HUES64 (cell line): ENCODE measurements around the gene GPC6.

Experiments
- H3K27ac ChIP-seq: 2 replicates; pipeline ENCODE4 v1.7.0; 2013; ENCODE audit warnings: low read depth, low read length, inconsistent platforms
- H3K27me3 ChIP-seq: 2 replicates; pipeline ENCODE4 v1.6.1; 2013; ENCODE audit warnings: mild to moderate bottlenecking, low read length; ENCODE audit not compliant: insufficient read depth
- H3K36me3 ChIP-seq: 2 replicates; pipeline ENCODE4 v1.6.1; 2013; ENCODE audit warnings: mild to moderate bottlenecking, low read length; ENCODE audit not compliant: insufficient read depth
- H3K4me1 ChIP-seq: 2 replicates; pipeline ENCODE4 v1.6.1; 2013; ENCODE audit warnings: mild to moderate bottlenecking, low read length, moderate library complexity; ENCODE audit not compliant: insufficient read depth
- H3K4me3 ChIP-seq: 2 replicates; pipeline ENCODE4 v1.5.1; 2013; ENCODE audit warnings: mild to moderate bottlenecking, low read length, moderate library complexity
- H3K9ac ChIP-seq: 2 replicates; pipeline ENCODE4 v1.6.1; 2013; ENCODE audit warnings: mild to moderate bottlenecking, low read depth, low read length
- H3K9me3 ChIP-seq: 2 replicates; pipeline ENCODE4 v1.6.1; 2013; ENCODE audit warnings: low read depth, low read length; ENCODE audit not compliant: insufficient read depth
- WGBS: fragments of 150-250, 120-280 bp; methylation state at CpG from one replicate; pipeline ENCODE4 v1.1.7; 2013; ENCODE audit warnings: missing lambda C conversion rate; 5-methylcytosine and 5-hydroxymethylcytosine counted together

GPC6 gene

DNA sequence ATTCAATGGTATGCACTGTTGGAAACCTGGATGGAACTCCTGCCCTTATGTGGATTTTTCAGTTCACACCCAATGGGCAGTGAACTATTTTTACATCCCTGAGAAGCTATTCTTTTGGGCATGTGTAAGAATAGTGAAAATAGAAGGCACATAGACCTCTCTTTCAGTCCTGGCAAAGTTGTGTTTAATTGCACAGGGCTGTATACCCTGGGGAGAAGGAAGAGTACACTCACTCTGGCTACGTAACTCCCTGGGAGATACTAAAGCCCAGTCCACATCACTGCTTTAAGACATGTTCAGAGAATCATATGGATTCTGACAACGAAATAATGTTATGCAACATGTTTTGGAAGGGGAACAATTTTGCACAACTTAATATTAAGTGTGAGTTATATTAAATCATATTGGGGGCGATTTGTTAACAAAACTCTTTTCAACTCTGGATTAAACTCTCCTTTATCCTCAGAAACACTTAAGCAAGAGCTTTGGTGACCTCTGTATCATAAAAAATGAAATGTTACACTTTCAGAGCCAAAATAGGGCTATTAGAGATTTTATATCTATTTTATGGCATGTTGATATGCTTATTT, 1086.8 kb downstream of the GPC6 start:
- Histone ChIP-seq H3K27ac (no peak overlapping the region; the same call in 1 of the 2 replicates), H3K36me3 (no peaks in the 10 kb centered on the region), H3K9ac (no peak overlapping the region), H3K4me3 (no peak overlapping the region), H3K4me1 (peaks cover 27% of the 10 kb centered on the region), H3K9me3 (no peaks in the 10 kb centered on the region), H3K27me3 (no peaks in the 10 kb centered on the region)
- 100% methylated on average over 2 of the region's 3 CpGs for WGBS

DNA sequence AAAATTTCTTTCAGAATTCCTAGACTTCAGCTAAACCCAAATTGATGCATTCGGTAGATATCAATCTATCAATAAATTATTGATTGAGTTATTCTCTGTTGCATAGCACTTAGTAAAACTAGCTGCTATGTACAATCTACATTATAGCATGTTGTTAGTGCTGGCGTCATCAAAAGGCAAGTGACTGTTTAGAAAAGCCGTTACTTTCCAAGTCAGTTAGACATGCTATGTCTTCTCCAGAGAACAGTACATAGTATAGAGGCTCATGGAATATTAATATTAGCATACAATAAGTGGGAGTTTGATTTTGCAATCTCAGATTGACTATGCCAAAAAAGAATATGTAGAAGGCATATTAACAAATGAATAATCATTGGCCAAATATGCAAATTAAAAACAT, 1087.3 kb downstream of the GPC6 start:
- H3K4me1 ChIP-seq: peaks cover 27% of the 10 kb centered on the region
- no peaks in the 10 kb centered on the region for H3K36me3 ChIP-seq
- no peaks in the 10 kb centered on the region for H3K27me3 ChIP-seq
- H3K9ac ChIP-seq: no peak overlapping the region
- H3K27ac ChIP-seq: no peak overlapping the region
- WGBS: 97% methylated on average over 2 of the region's 3 CpGs
- no peaks in the 10 kb centered on the region for H3K9me3 ChIP-seq
- H3K4me3 ChIP-seq: no peak overlapping the region

DNA sequence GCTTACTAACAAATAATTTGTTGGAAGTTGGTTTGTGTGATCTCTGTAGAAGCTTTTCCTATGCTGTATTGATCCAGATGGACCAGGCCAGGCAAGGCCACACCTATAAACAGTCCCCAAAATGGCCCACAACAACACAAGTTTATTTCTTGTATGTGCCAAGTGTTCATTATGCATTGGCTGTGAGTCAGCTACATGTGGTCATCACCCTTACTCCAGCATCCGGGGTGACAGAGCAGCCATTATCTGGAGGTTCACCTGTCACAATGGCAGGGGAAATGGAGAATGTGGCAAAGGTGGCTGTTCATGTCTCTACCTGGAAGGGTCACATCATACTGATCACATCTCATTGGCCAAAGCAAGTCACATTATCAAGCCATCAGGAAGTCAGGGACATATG, 1088.6 kb downstream of the GPC6 start:
- H3K36me3 ChIP-seq: no peaks in the 10 kb centered on the region
- no peaks in the 10 kb centered on the region for H3K9me3 ChIP-seq
- H3K27me3 ChIP-seq: no peaks in the 10 kb centered on the region
- no peak overlapping the region for H3K27ac ChIP-seq
- H3K4me3 ChIP-seq: no peak overlapping the region
- peaks cover 27% of the 10 kb centered on the region for H3K4me1 ChIP-seq
- H3K9ac ChIP-seq: no peak overlapping the region
- 95% methylated on average over 1 of the region's 1 CpG for WGBS

DNA sequence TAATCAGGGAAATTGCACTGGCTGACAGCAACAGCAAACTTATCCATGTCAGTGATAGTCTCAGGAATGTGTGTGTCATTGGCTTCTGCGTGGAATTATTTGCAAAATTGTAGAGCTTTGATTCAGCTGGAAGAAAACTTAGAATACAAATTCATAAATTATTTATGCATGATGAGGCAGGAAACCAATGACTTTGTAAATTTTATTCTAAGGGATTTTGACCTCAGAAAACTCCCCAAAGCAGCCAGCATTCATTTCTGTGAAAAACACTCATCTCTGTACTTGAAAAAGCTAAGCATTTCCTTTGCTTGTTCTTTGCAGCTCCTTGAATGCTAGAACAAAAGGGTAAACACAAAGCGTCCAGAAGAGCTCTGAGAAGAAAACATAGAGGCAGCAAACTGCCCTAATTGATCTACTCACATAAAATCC, 1090.5 kb downstream of the GPC6 start:
- Histone ChIP-seq H3K27ac (no peak overlapping the region), H3K9ac (no peak overlapping the region), H3K27me3 (no peaks in the 10 kb centered on the region), H3K4me3 (no peak overlapping the region), H3K9me3 (no peaks in the 10 kb centered on the region), H3K4me1 (peaks cover 23% of the 10 kb centered on the region), H3K36me3 (no peaks in the 10 kb centered on the region)
- 56% methylated on average over 2 of the region's 2 CpGs for WGBS

DNA sequence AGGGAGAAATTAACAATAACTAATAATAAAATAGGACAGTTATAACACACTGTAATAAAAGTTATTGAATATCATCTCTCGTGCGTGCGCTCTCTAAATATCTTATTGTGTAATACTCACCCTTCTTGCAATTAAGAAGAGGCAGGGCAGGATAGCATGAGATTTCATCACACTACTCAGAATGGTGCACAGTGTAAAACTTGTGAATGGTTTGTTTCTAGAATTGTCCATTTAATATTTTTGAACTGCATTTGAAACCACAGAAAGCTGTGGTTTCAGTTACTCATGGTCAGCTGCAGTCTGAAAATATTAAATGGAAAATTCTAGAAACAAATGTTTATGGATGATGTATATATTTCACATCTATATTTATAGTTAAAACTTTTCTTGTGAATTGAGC, 1091.8 kb downstream of the GPC6 start:
- Histone ChIP-seq H3K27ac (no peak overlapping the region), H3K36me3 (no peaks in the 10 kb centered on the region), H3K9me3 (no peaks in the 10 kb centered on the region), H3K9ac (no peak overlapping the region), H3K4me1 (peaks cover 10% of the 10 kb centered on the region), H3K4me3 (no peak overlapping the region), H3K27me3 (no peaks in the 10 kb centered on the region)
- WGBS: 100% methylated on average over 3 of the region's 3 CpGs

DNA sequence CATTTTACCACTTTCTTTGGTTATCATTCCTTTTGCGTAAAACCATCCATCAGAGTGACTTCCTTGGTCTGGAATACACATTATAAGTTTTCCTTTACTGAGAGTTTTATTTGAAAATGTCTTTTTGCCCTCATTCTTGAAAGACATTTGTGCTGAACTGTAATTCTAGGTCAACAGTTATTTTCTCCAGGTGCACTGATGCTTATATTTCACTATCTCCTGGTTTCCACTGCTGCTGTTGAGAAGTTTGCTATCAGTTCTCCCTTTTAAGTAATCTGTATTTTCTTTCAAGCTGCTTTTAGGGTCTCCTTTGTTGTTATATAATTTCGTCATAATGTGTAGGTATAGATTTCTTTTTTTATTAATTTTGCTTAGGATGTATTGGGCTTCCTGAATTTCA, 1092.9 kb downstream of the GPC6 start:
- H3K9me3 ChIP-seq: no peaks in the 10 kb centered on the region
- H3K27ac ChIP-seq: no peak overlapping the region
- H3K4me3 ChIP-seq: no peak overlapping the region
- peaks cover 9% of the 10 kb centered on the region for H3K4me1 ChIP-seq
- no peak overlapping the region for H3K9ac ChIP-seq
- no peaks in the 10 kb centered on the region for H3K27me3 ChIP-seq
- H3K36me3 ChIP-seq: no peaks in the 10 kb centered on the region
- no CpG with 5 or more reads among the region's 2 CpGs for WGBS

DNA sequence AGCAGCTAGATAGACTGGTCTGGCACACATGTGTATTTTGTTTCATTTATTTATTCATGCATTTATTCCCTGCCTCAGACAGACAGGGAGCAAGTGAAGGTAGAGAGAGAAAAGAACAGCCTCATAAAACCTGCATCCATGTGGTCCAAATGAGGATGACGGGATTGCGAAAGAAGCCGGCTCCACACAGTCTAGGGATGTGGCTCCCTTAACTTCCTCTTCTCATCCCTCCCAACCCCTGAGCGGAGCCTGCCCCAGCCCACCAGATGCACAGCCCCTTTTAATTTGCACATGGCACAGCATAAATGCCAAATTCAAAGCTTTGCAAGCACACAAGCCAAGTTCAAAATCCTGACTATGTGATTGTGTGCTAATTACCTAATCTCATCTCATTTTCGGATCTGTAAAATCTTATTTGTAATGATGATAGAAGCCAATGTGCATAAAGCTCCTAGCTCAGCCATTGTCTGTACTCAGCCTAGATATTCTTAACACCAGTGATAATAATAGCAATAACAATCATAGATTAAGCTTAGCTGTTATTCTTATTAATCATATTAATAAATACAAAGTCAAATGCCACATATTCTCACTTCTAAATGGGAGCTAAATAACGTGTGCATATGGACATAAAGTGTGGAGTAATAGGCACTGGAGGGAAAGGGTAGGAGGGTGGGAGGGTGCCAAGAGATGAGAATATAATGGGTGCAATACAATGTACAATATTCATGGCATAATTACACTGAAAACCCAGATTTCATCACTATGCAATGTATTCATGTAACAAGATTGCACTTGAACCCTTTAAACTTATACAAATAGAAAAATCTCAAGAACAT, 1096.5 kb downstream of the GPC6 start:
- Histone ChIP-seq H3K4me1 (peaks cover 13% of the 10 kb centered on the region; the same call in 1 of the 2 replicates), H3K9me3 (no peaks in the 10 kb centered on the region), H3K4me3 (no peak overlapping the region), H3K27ac (no peak overlapping the region), H3K27me3 (no peaks in the 10 kb centered on the region), H3K9ac (no peak overlapping the region), H3K36me3 (no peaks in the 10 kb centered on the region)
- 92% methylated on average over 5 of the region's 6 CpGs for whole genome bisulfite sequencing

DNA sequence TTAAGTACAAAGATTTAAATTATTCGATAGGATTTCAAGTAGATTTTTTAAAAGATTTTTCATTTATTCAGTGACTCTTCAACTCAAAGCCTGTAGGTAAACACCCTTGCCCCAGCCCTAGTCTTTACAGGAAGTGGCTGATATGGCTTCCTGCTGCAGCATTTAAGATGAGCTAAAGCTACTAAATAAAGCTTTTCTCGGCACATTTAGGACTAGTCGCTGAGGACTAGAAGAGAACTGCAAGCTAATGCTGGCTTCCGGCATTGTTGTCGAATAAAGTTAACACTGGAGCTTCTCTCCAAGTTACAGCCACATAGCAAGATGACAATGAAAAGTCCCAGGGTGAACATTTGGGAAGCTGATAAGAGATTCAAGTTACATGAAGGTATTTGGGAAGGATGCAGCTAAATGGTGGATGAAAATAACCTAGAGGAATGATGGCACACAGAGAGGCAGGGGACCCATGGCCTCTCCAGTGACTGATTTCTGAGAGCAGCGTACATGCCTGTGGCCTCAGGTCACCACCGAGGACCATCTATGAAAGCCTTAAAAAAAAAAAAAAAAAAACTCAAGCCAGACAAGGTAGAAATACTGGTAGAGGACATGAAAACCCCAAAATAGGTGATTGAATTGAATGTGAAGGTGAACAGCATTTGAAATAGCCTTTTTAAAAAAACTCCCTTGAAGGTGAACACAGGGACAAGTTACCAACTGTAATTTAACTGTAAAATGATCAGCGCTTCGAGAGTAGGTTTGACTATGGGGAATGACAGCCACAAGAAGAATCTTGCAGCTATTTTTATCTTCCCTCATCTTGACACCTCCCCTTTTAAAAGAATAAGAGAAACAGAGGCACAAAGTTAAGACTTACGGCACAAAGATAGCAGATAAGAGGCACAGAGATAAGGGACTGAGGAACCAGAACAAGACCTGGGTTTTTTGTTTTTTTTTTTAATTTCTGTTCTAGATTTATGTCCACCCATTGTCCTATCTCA, 1097.5 kb downstream of the GPC6 start:
- Histone ChIP-seq H3K36me3 (no peaks in the 10 kb centered on the region), H3K4me1 (peaks cover 13% of the 10 kb centered on the region; the same call in 1 of the 2 replicates), H3K27me3 (no peaks in the 10 kb centered on the region), H3K4me3 (no peak overlapping the region), H3K9me3 (no peaks in the 10 kb centered on the region), H3K27ac (no peak overlapping the region), H3K9ac (no peak overlapping the region)
- WGBS: 93% methylated on average over 9 of the region's 10 CpGs

DNA sequence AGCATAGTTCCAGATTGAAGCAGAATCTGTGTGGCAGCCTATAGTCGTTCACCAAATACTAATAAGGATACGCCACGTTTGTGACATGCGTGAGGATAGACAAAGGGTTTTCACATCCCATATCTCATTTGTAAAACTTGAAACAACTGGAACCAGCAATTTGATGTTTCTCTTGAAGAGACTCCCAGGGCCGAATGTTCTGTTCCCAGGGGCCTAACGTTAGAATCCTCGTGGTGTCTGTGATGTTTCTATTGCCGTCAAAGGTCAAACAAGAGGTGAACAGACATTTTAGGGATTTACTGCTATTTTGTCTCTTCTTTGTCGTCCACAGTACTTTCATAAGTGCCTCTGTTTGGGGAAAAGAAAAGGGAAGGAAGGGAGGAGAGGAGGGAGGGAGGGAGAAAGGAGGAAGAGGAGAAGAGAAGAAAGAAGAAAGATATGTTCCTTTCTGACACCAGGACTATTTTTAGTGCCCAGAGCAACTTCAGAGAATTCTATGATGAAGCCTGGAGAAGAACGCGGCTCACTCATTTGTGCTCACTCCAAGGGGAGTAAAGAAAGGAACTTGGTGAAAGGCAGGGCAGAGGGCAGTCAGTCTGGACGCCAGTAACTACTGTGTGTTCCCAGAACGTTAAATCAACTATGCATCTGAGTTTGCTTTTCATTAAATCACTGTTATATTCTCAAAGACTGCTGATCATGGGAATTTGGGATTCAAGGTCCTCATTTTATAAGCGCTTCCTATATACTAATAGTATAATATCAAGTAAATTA, 1098.3 kb downstream of the GPC6 start:
- Histone ChIP-seq H3K4me3 (no peak overlapping the region), H3K4me1 (peaks cover 13% of the 10 kb centered on the region; the same call in 1 of the 2 replicates), H3K27me3 (no peaks in the 10 kb centered on the region), H3K36me3 (no peaks in the 10 kb centered on the region), H3K27ac (no peak overlapping the region), H3K9ac (no peak overlapping the region), H3K9me3 (no peaks in the 10 kb centered on the region)
- 89% methylated on average over 13 of the region's 14 CpGs for WGBS

DNA sequence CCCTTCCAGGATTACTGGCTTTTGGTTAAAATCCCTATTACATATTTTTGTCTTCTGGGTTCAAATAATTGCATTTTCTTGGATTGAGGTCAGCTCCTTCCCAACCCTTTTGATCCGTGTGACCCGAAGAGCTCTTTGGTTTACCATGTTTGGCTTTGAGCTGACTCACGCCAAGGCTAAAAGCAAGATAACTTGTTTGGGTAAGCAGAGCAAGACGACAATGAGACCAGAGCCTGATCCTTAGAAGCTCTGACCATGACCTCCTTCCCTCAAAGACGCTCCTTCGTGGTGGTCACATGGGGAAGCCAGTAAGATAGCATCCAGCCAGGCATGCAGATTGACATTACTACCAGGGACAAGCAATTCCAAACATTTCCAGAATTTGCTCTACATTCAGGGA, 1099.0 kb downstream of the GPC6 start:
- Histone ChIP-seq H3K4me1 (peaks cover 13% of the 10 kb centered on the region; the same call in 1 of the 2 replicates), H3K36me3 (no peaks in the 10 kb centered on the region), H3K27ac (no peak overlapping the region), H3K27me3 (no peaks in the 10 kb centered on the region), H3K9ac (no peak overlapping the region), H3K4me3 (no peak overlapping the region), H3K9me3 (no peaks in the 10 kb centered on the region)
- 87% methylated on average over 6 of the region's 6 CpGs for WGBS
